CD4-positive, alpha-beta T cell (primary cell): ENCODE measurements around the gene TPTE. TPM values are rescaled to one million over a fixed set of nuclear protein-coding genes. Genes with fewer than 3 reads are reported as not detected.
"Not testable (repeated sequence)": the region's sequence is repeated elsewhere in the genome, so short reads cannot be mapped to it uniquely, and the experiment has no call there.

Experiments
- ATAC-seq: fragments of 200-7000 bp; cut with Tn5 transposase; one replicate; pipeline ENCODE4 v1.10.0; 2022; ENCODE audit warnings: mild to moderate bottlenecking; ENCODE audit not compliant: poor library complexity
- CTCF ChIA-PET: fragments of 350-600 bp; sonication (Branson Sonifier 250); formaldehyde crosslinking; loops from one replicate; lab custom pipeline; 2021; ENCODE audit warnings: antibody characterized with exemption, inconsistent platforms; lab: Charles Lee
- POLR2A ChIA-PET: fragments of 350-600 bp; sonication (Branson Sonifier 250); formaldehyde crosslinking; loops from one replicate; lab custom pipeline; 2021; ENCODE audit warnings: antibody characterized with exemption, inconsistent platforms; lab: Charles Lee
- DNase-seq, 14 experiments: peaks; one replicate each; pipeline ENCODE4 v3.0.0-alpha.2; 2013 to 2020; ENCODE audit warnings: mixed read lengths in 2 of 14
- H3K27ac ChIP-seq, 2 donors: one replicate each; pipeline versions ENCODE4 v1.5.1 to v1.7.0; 2013; ENCODE audit warnings: low read length in 2 of 2, low read depth in 1 of 2, mild to moderate bottlenecking in 1 of 2
- H3K27me3 ChIP-seq, 2 experiments: 1 replicate in 1 of 2; 2 replicates in 1 of 2; pipeline versions ENCODE4 v1.6.1 to v1.7.0; 2013; ENCODE audit warnings: low read length in 2 of 2, control low read depth in 1 of 2, mild to moderate bottlenecking in 1 of 2, moderate library complexity in 1 of 2; ENCODE audit not compliant: insufficient read depth in 2 of 2, control insufficient read depth in 1 of 2
- H3K36me3 ChIP-seq: one replicate; pipeline ENCODE4 v1.6.1; 2013; ENCODE audit warnings: low read length, control low read depth; ENCODE audit not compliant: insufficient read depth
- H3K4me1 ChIP-seq: one replicate; pipeline ENCODE4 v1.6.1; 2013; ENCODE audit warnings: low read length, control low read depth; ENCODE audit not compliant: insufficient read depth
- H3K4me3 ChIP-seq: one replicate; pipeline ENCODE4 v1.5.1; 2013; ENCODE audit warnings: mild to moderate bottlenecking, low read length, moderate library complexity
- H3K9me3 ChIP-seq, 2 experiments: 1 replicate in 1 of 2; 2 replicates in 1 of 2; pipeline versions ENCODE4 v1.6.1 to v1.7.0; 2013; ENCODE audit warnings: low read length in 2 of 2, mild to moderate bottlenecking in 2 of 2, control low read depth in 1 of 2, moderate library complexity in 1 of 2; ENCODE audit not compliant: control insufficient read depth in 1 of 2, insufficient read depth in 1 of 2
- H3K27ac Mint-ChIP-seq: one replicate; pipeline ENCODE4 v1.8.0; 2020; ENCODE audit warnings: mixed read lengths
- H3K27me3 Mint-ChIP-seq: one replicate; pipeline ENCODE4 v1.8.0; 2021; ENCODE audit warnings: mixed read lengths
- H3K36me3 Mint-ChIP-seq: one replicate; pipeline ENCODE4 v1.8.0; 2021; ENCODE audit warnings: low read depth, mixed read lengths
- H3K4me1 Mint-ChIP-seq: one replicate; pipeline ENCODE4 v1.8.0; 2021; ENCODE audit warnings: low read depth, mixed read lengths
- H3K4me3 Mint-ChIP-seq: one replicate; pipeline ENCODE4 v1.8.0; 2020; ENCODE audit warnings: mild to moderate bottlenecking, mixed read lengths
- H3K9me3 Mint-ChIP-seq: one replicate; pipeline ENCODE4 v1.8.0; 2020; ENCODE audit warnings: mixed read lengths
- intact Hi-C, 2 experiments: fragments of 100-400 bp; cut with DNase I in 1 of 2; cut with micrococcal nuclease in 1 of 2; formaldehyde crosslinking; loops; one replicate each; pipeline versions ENCODE4 v1.15.1 to v1.9.0; 2023 to 2025; cut with DNase I, micrococcal nuclease
- total RNA-seq, 174 experiments: library from RNA in 2 of 174; stranded (reverse) in 2 of 174; gene quantifications; one replicate each; pipeline ENCODE4 v1.2.3 and lab custom pipeline; 2021 to 2026
- TF ChIP-seq, protein P1 (sequence below): fragments of 200-600 bp; IDR thresholded peaks from one replicate; pipeline ENCODE4 v1.8.0; 2022; ENCODE audit warnings: antibody characterized with exemption, mild to moderate bottlenecking

Gene TPTE
- total RNA-seq, 2 experiments from 2014 or later = not detected

DNA sequence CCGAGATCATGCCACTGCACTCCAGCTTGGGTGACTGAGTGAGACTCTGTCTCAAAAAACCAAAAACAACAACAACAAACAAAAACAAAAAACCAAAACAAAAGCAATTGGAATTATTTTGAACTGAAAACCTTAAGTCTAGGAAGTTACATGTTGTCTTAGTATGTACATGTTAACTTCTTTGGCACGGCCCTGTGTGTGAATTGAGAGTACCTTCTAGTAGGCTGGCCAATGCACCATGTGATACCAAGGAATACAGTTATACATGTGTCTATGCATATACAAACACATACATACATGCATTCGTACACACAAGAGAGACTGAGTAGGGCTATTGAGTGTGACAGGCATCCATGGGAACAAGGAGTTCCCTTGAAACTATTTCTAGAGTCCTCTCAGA, 18.6 kb downstream of the TPTE start:
- H3K9me3 Mint-ChIP-seq = no peaks in the 10 kb centered on the region
- ChIA-PET POLR2A (no interaction called here), CTCF (no interaction called here)
- Histone ChIP-seq H3K4me1 (no peaks in the 10 kb centered on the region), H3K9me3 (peaks cover 17 to 24% of the 10 kb centered on the region in 2 experiments), H3K27me3 (no peaks in the 10 kb centered on the region), H3K4me3 (no peak overlapping the region), H3K36me3 (no peaks in the 10 kb centered on the region), H3K27ac (no peak overlapping the region)
- H3K27ac Mint-ChIP-seq = no peak overlapping the region
- H3K36me3 Mint-ChIP-seq = no peaks in the 10 kb centered on the region
- TF ChIP-seq, protein P1, sequence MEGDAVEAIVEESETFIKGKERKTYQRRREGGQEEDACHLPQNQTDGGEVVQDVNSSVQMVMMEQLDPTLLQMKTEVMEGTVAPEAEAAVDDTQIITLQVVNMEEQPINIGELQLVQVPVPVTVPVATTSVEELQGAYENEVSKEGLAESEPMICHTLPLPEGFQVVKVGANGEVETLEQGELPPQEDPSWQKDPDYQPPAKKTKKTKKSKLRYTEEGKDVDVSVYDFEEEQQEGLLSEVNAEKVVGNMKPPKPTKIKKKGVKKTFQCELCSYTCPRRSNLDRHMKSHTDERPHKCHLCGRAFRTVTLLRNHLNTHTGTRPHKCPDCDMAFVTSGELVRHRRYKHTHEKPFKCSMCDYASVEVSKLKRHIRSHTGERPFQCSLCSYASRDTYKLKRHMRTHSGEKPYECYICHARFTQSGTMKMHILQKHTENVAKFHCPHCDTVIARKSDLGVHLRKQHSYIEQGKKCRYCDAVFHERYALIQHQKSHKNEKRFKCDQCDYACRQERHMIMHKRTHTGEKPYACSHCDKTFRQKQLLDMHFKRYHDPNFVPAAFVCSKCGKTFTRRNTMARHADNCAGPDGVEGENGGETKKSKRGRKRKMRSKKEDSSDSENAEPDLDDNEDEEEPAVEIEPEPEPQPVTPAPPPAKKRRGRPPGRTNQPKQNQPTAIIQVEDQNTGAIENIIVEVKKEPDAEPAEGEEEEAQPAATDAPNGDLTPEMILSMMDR = no peak
- DNase-seq (no peak), ATAC-seq (no peak)
- H3K4me1 Mint-ChIP-seq = no peaks in the 10 kb centered on the region
- intact Hi-C loops = no loop called here
- H3K4me3 Mint-ChIP-seq = no peak overlapping the region
- no peaks in the 10 kb centered on the region for H3K27me3 Mint-ChIP-seq

DNA sequence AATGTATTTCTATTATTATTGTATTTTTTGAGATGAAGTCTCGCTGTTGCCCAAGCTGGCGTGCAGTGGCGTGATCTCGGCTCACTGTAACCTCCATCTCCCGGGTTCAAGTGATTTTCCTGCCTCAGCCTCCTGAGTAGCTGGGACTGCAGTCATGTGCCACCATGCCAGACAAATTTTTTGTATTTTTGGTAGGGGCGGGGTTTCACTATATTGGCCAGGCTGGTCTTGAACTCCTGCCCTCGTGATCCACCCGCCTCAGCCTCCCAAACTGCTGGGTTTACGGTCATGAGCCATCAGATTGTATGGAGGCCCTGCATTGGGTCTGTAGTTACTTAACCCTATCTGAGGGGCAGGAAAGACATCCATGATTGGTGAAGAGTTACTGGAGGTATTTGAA, 23.0 kb downstream of the TPTE start:
- DNase-seq, H3K4me1 Mint-ChIP-seq, H3K27me3 ChIP-seq, POLR2A ChIA-PET, H3K36me3 ChIP-seq, intact Hi-C loops, CTCF ChIA-PET, H3K27ac Mint-ChIP-seq, H3K36me3 Mint-ChIP-seq, H3K4me3 ChIP-seq, H3K27me3 Mint-ChIP-seq, H3K27ac ChIP-seq, H3K4me1 ChIP-seq, ATAC-seq, H3K4me3 Mint-ChIP-seq: not testable (repeated sequence)
- peaks cover 23 to 39% of the 10 kb centered on the region in 2 experiments for H3K9me3 ChIP-seq
- peaks cover 15% of the 10 kb centered on the region for H3K9me3 Mint-ChIP-seq

DNA sequence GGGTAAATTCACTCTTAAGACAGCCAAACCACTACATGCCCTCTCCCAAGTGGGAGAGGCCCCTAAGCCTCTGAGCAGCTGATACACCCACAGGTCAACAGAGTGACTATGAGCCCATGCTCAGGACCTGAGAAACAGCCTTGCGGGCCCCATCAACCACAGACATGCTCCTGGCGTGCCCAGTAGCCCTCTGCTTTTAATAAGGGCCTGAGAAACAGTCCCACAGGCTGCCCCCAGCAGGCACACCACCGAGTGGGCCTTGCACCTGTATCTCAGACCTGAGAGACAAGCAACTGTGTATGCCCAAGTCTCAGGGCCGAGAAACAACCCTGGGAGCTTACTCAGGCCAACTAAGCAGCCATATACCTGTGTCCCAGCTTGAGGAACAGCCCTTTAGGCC, 26.5 kb downstream of the TPTE start:
- H3K9me3 Mint-ChIP-seq = peaks cover 31% of the 10 kb centered on the region
- H3K4me3 Mint-ChIP-seq, H3K4me3 ChIP-seq, H3K27me3 ChIP-seq, H3K27ac Mint-ChIP-seq, H3K27ac ChIP-seq, H3K36me3 Mint-ChIP-seq, H3K4me1 Mint-ChIP-seq, DNase-seq, H3K4me1 ChIP-seq, CTCF ChIA-PET, H3K27me3 Mint-ChIP-seq, intact Hi-C loops, POLR2A ChIA-PET, H3K36me3 ChIP-seq, ATAC-seq: not testable (repeated sequence)
- H3K9me3 ChIP-seq = peaks cover 21 to 25% of the 10 kb centered on the region in 2 experiments

DNA sequence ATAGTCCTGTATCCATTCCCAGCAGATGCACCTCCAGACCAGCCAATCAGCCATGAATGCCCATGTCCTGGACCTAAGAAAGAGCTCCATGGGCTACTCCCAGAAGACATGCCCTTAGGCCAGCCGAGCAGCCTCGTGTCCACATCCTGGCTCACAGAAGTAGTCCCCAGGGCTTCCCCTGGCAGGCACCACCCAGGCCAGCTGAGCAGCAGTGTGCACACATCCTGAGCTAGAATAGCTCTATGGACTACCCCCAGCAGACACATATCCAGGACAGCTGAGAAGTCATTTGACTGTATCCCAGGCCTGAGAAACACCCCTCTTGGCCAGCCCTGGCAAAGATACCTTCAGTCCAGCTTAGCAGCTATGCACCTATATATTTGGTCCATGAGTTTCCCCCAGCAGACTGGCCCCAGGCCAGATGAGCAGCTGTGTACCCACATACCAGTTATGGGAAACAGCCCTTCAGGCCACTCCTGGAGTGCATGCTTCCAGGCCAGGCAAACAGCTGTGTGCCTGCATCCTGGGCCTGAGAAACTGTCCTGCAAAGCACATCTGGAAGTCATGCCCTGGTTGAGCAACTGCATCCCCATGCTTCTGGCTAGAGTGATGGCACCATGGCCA, 27.1 kb downstream of the TPTE start:
- H3K4me3 ChIP-seq, ATAC-seq, H3K27ac ChIP-seq, intact Hi-C loops, H3K27me3 ChIP-seq, H3K27me3 Mint-ChIP-seq, CTCF ChIA-PET, H3K36me3 ChIP-seq, H3K27ac Mint-ChIP-seq, POLR2A ChIA-PET, DNase-seq, H3K4me1 ChIP-seq, H3K36me3 Mint-ChIP-seq, H3K4me3 Mint-ChIP-seq, H3K4me1 Mint-ChIP-seq: not testable (repeated sequence)
- peaks cover 31% of the 10 kb centered on the region for H3K9me3 Mint-ChIP-seq
- H3K9me3 ChIP-seq = peaks cover 21 to 25% of the 10 kb centered on the region in 2 experiments

DNA sequence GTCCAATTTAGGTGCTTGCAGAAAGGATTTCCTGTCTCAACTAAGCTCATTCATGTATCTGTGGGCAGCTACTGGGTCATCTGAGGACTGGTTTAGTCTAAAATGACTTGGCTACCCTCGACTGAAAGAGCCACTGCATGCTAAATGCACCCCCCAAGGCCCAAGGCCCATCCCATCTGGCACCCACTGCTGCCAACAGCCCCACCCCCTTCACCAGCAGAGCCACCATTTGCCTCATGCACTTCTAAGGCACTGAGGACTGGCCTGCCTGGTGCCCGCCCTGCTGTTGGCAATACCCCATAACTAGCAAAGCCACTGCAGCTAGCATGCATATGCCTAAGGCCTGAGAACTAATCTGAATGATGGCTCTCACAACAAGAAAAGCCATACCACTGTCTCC, 49.4 kb downstream of the TPTE start:
- peaks cover 29 to 32% of the 10 kb centered on the region in 2 experiments for H3K9me3 ChIP-seq
- CTCF ChIA-PET, POLR2A ChIA-PET, H3K27ac Mint-ChIP-seq, DNase-seq, H3K27me3 Mint-ChIP-seq, H3K4me3 ChIP-seq, ATAC-seq, intact Hi-C loops, H3K36me3 ChIP-seq, H3K27me3 ChIP-seq, H3K4me1 ChIP-seq, H3K4me3 Mint-ChIP-seq, H3K4me1 Mint-ChIP-seq, H3K36me3 Mint-ChIP-seq, H3K27ac ChIP-seq: not testable (repeated sequence)
- H3K9me3 Mint-ChIP-seq = peaks cover 11% of the 10 kb centered on the region

DNA sequence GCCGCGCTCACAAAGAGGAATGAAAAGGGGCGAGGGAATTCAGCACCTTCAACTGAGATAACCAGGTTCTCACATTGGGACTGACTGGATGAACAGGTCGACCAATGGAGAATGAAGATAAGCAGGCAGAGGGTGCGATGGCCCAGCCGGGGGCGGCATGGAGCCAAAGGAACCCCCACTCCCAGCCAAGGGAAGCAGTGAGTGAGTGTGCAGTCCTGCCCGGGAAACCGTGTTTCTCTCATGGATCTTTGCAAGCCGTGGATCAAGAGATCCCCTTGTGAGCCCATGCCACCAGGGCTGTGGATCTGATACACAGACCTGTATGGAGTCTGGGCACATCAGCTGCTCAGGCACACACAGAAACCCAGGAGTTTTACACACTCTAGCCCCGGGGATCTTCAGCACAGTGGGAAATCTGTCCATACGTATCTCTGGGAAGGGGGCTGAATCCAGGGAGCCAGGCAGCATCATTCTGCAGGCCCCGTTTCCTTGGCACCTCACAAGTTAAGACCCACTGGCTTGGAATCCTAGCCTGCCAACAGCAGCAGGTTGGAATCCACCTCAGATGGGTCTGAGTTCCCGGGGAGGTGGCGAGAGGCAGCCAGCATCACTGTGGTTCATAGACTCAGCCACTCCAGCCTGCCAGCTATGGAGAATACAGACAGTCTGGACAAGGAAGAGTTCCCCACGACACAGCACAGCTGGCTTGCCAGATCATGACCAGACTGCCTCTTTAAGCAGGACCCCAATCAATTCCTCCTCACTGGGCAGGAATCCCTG, 53.3 kb downstream of the TPTE start:
- H3K4me1 Mint-ChIP-seq, H3K4me1 ChIP-seq, H3K27me3 ChIP-seq, DNase-seq, H3K4me3 Mint-ChIP-seq, intact Hi-C loops, H3K27ac ChIP-seq, H3K4me3 ChIP-seq, H3K36me3 ChIP-seq, H3K27ac Mint-ChIP-seq, ATAC-seq, CTCF ChIA-PET, POLR2A ChIA-PET, H3K27me3 Mint-ChIP-seq, H3K36me3 Mint-ChIP-seq: not testable (repeated sequence)
- peaks cover 10% of the 10 kb centered on the region for H3K9me3 Mint-ChIP-seq
- peaks cover 32 to 36% of the 10 kb centered on the region in 2 experiments for H3K9me3 ChIP-seq
